ENCODE data around the gene DNAL4.

GRCh38 chr22:38772623-38772873, 21.4 kb downstream of the DNAL4 start:
- TF ChIP-seq CTCF (IDR thresholded peaks at IDR 0.05) (no peak), POLR2A (IDR thresholded peaks at IDR 0.05) (no peak), EP300 (IDR thresholded peaks at IDR 0.05) (no peak)

Data from sigmoid colon (tissue), 4 donors.